Measurements from ENCODE around the gene TMEM135.

Gene TMEM135

GRCh38 chr11:87203907-87204602, 166.3 kb downstream of the TMEM135 start:
- Histone ChIP-seq H3K4me3 (ENCODE audit: low read length in 2 of 2) (no peak overlapping the region), H3K36me3 (ENCODE audit: control insufficient read depth in 2 of 2, insufficient read depth in 2 of 2, low read length in 2 of 2) (no peaks in the 10 kb centered on the region), H3K27ac (ENCODE audit: low read depth in 2 of 2, low read length in 2 of 2) (no peak overlapping the region), H3K9me3 (ENCODE audit: control insufficient read depth in 2 of 2, low read length in 2 of 2) (no peaks in the 10 kb centered on the region), H3K9ac (ENCODE audit: low read depth in 1 of 2, low read length in 2 of 2) (no peak overlapping the region), H3K27me3 (ENCODE audit: control insufficient read depth in 2 of 2, insufficient read depth in 2 of 2, low read length in 2 of 2) (no peaks in the 10 kb centered on the region), H3K4me1 (ENCODE audit: control insufficient read depth in 2 of 2, insufficient read depth in 2 of 2, low read length in 2 of 2) (no peaks in the 10 kb centered on the region)

GRCh38 chr11:87212891-87213290, 175.2 kb downstream of the TMEM135 start:
- H3K9me3 ChIP-seq (ENCODE audit: control insufficient read depth in 2 of 2, low read length in 2 of 2), result no peaks in the 10 kb centered on the region
- H3K36me3 ChIP-seq (ENCODE audit: control insufficient read depth in 2 of 2, insufficient read depth in 2 of 2, low read length in 2 of 2), result no peaks in the 10 kb centered on the region
- H3K27ac ChIP-seq (ENCODE audit: low read depth in 2 of 2, low read length in 2 of 2), result no peak overlapping the region
- no peaks in the 10 kb centered on the region for H3K27me3 ChIP-seq (ENCODE audit: control insufficient read depth in 2 of 2, insufficient read depth in 2 of 2, low read length in 2 of 2)
- H3K4me1 ChIP-seq (ENCODE audit: control insufficient read depth in 2 of 2, insufficient read depth in 2 of 2, low read length in 2 of 2), result no peaks in the 10 kb centered on the region
- H3K9ac ChIP-seq (ENCODE audit: low read depth in 1 of 2, low read length in 2 of 2), result no peak overlapping the region
- H3K4me3 ChIP-seq (ENCODE audit: low read length in 2 of 2), result no peak overlapping the region

GRCh38 chr11:87213444-87213843, 175.7 kb downstream of the TMEM135 start:
- H3K9ac ChIP-seq (ENCODE audit: low read depth in 1 of 2, low read length in 2 of 2), result no peak overlapping the region
- H3K4me3 ChIP-seq (ENCODE audit: low read length in 2 of 2), result no peak overlapping the region
- no peak overlapping the region for H3K27ac ChIP-seq (ENCODE audit: low read depth in 2 of 2, low read length in 2 of 2)
- H3K27me3 ChIP-seq (ENCODE audit: control insufficient read depth in 2 of 2, insufficient read depth in 2 of 2, low read length in 2 of 2), result no peaks in the 10 kb centered on the region
- no peaks in the 10 kb centered on the region for H3K36me3 ChIP-seq (ENCODE audit: control insufficient read depth in 2 of 2, insufficient read depth in 2 of 2, low read length in 2 of 2)
- no peaks in the 10 kb centered on the region for H3K9me3 ChIP-seq (ENCODE audit: control insufficient read depth in 2 of 2, low read length in 2 of 2)
- no peaks in the 10 kb centered on the region for H3K4me1 ChIP-seq (ENCODE audit: control insufficient read depth in 2 of 2, insufficient read depth in 2 of 2, low read length in 2 of 2)

GRCh38 chr11:87215236-87215635, 177.5 kb downstream of the TMEM135 start:
- H3K9me3 ChIP-seq (ENCODE audit: control insufficient read depth in 2 of 2, low read length in 2 of 2), result no peaks in the 10 kb centered on the region
- H3K9ac ChIP-seq (ENCODE audit: low read depth in 1 of 2, low read length in 2 of 2), result no peak overlapping the region
- H3K4me3 ChIP-seq (ENCODE audit: low read length in 2 of 2), result no peak overlapping the region
- H3K27ac ChIP-seq (ENCODE audit: low read depth in 2 of 2, low read length in 2 of 2), result no peak overlapping the region
- no peaks in the 10 kb centered on the region for H3K36me3 ChIP-seq (ENCODE audit: control insufficient read depth in 2 of 2, insufficient read depth in 2 of 2, low read length in 2 of 2)
- no peaks in the 10 kb centered on the region for H3K4me1 ChIP-seq (ENCODE audit: control insufficient read depth in 2 of 2, insufficient read depth in 2 of 2, low read length in 2 of 2)
- H3K27me3 ChIP-seq (ENCODE audit: control insufficient read depth in 2 of 2, insufficient read depth in 2 of 2, low read length in 2 of 2), result no peaks in the 10 kb centered on the region

- Histone ChIP-seq H3K9me3 (ENCODE audit: control insufficient read depth in 2 of 2, low read length in 2 of 2) (no peaks in the 10 kb centered on the region), H3K36me3 (ENCODE audit: control insufficient read depth in 2 of 2, insufficient read depth in 2 of 2, low read length in 2 of 2) (no peaks in the 10 kb centered on the region), H3K4me1 (ENCODE audit: control insufficient read depth in 2 of 2, insufficient read depth in 2 of 2, low read length in 2 of 2) (no peaks in the 10 kb centered on the region), H3K27ac (ENCODE audit: low read depth in 2 of 2, low read length in 2 of 2) (no peak overlapping the region), H3K9ac (ENCODE audit: low read depth in 1 of 2, low read length in 2 of 2) (no peak overlapping the region), H3K27me3 (ENCODE audit: control insufficient read depth in 2 of 2, insufficient read depth in 2 of 2, low read length in 2 of 2) (no peaks in the 10 kb centered on the region), H3K4me3 (ENCODE audit: low read length in 2 of 2) (no peak overlapping the region)
Observed at GRCh38 chr11:87219266-87219665, 181.5 kb downstream of the TMEM135 start.

GRCh38 chr11:87223816-87224215, 186.1 kb downstream of the TMEM135 start:
- Histone ChIP-seq H3K27ac (ENCODE audit: low read depth in 2 of 2, low read length in 2 of 2) (no peak overlapping the region), H3K9me3 (ENCODE audit: control insufficient read depth in 2 of 2, low read length in 2 of 2) (no peaks in the 10 kb centered on the region), H3K4me1 (ENCODE audit: control insufficient read depth in 2 of 2, insufficient read depth in 2 of 2, low read length in 2 of 2) (peaks cover 0 to 2% of the 10 kb centered on the region in 2 donors), H3K9ac (ENCODE audit: low read depth in 1 of 2, low read length in 2 of 2) (no peak overlapping the region), H3K27me3 (ENCODE audit: control insufficient read depth in 2 of 2, insufficient read depth in 2 of 2, low read length in 2 of 2) (no peaks in the 10 kb centered on the region), H3K4me3 (ENCODE audit: low read length in 2 of 2) (no peak overlapping the region), H3K36me3 (ENCODE audit: control insufficient read depth in 2 of 2, insufficient read depth in 2 of 2, low read length in 2 of 2) (no peaks in the 10 kb centered on the region)

GRCh38 chr11:87224486-87224885, 186.8 kb downstream of the TMEM135 start:
- peaks cover 0 to 2% of the 10 kb centered on the region in 2 donors for H3K4me1 ChIP-seq (ENCODE audit: control insufficient read depth in 2 of 2, insufficient read depth in 2 of 2, low read length in 2 of 2)
- H3K27ac ChIP-seq (ENCODE audit: low read depth in 2 of 2, low read length in 2 of 2), result no peak overlapping the region
- no peaks in the 10 kb centered on the region for H3K27me3 ChIP-seq (ENCODE audit: control insufficient read depth in 2 of 2, insufficient read depth in 2 of 2, low read length in 2 of 2)
- no peak overlapping the region for H3K4me3 ChIP-seq (ENCODE audit: low read length in 2 of 2)
- no peak overlapping the region for H3K9ac ChIP-seq (ENCODE audit: low read depth in 1 of 2, low read length in 2 of 2)
- H3K36me3 ChIP-seq (ENCODE audit: control insufficient read depth in 2 of 2, insufficient read depth in 2 of 2, low read length in 2 of 2), result no peaks in the 10 kb centered on the region
- H3K9me3 ChIP-seq (ENCODE audit: control insufficient read depth in 2 of 2, low read length in 2 of 2), result no peaks in the 10 kb centered on the region

GRCh38 chr11:87228820-87229219, 191.1 kb downstream of the TMEM135 start:
- Histone ChIP-seq H3K4me3 (ENCODE audit: low read length in 2 of 2) (no peak overlapping the region), H3K4me1 (ENCODE audit: control insufficient read depth in 2 of 2, insufficient read depth in 2 of 2, low read length in 2 of 2) (peaks cover 0 to 2% of the 10 kb centered on the region in 2 donors), H3K36me3 (ENCODE audit: control insufficient read depth in 2 of 2, insufficient read depth in 2 of 2, low read length in 2 of 2) (no peaks in the 10 kb centered on the region), H3K27ac (ENCODE audit: low read depth in 2 of 2, low read length in 2 of 2) (no peak overlapping the region), H3K9ac (ENCODE audit: low read depth in 1 of 2, low read length in 2 of 2) (no peak overlapping the region), H3K9me3 (ENCODE audit: control insufficient read depth in 2 of 2, low read length in 2 of 2) (peaks cover 0 to 4% of the 10 kb centered on the region in 2 donors), H3K27me3 (ENCODE audit: control insufficient read depth in 2 of 2, insufficient read depth in 2 of 2, low read length in 2 of 2) (no peaks in the 10 kb centered on the region)

- H3K9me3 ChIP-seq (ENCODE audit: control insufficient read depth in 2 of 2, low read length in 2 of 2), result peaks cover 0 to 4% of the 10 kb centered on the region in 2 donors
- no peaks in the 10 kb centered on the region for H3K27me3 ChIP-seq (ENCODE audit: control insufficient read depth in 2 of 2, insufficient read depth in 2 of 2, low read length in 2 of 2)
- no peaks in the 10 kb centered on the region for H3K36me3 ChIP-seq (ENCODE audit: control insufficient read depth in 2 of 2, insufficient read depth in 2 of 2, low read length in 2 of 2)
- no peak overlapping the region for H3K27ac ChIP-seq (ENCODE audit: low read depth in 2 of 2, low read length in 2 of 2)
- no peak overlapping the region for H3K9ac ChIP-seq (ENCODE audit: low read depth in 1 of 2, low read length in 2 of 2)
- H3K4me1 ChIP-seq (ENCODE audit: control insufficient read depth in 2 of 2, insufficient read depth in 2 of 2, low read length in 2 of 2), result peaks cover 0 to 2% of the 10 kb centered on the region in 2 donors
- H3K4me3 ChIP-seq (ENCODE audit: low read length in 2 of 2), result no peak overlapping the region
Observed at GRCh38 chr11:87230995-87231394, 193.3 kb downstream of the TMEM135 start.

GRCh38 chr11:87232320-87232719, 194.6 kb downstream of the TMEM135 start:
- Histone ChIP-seq H3K27ac (ENCODE audit: low read depth in 2 of 2, low read length in 2 of 2) (no peak overlapping the region), H3K4me1 (ENCODE audit: control insufficient read depth in 2 of 2, insufficient read depth in 2 of 2, low read length in 2 of 2) (no peaks in the 10 kb centered on the region), H3K4me3 (ENCODE audit: low read length in 2 of 2) (no peak overlapping the region), H3K9me3 (ENCODE audit: control insufficient read depth in 2 of 2, low read length in 2 of 2) (peaks cover 0 to 4% of the 10 kb centered on the region in 2 donors), H3K9ac (ENCODE audit: low read depth in 1 of 2, low read length in 2 of 2) (no peak overlapping the region), H3K36me3 (ENCODE audit: control insufficient read depth in 2 of 2, insufficient read depth in 2 of 2, low read length in 2 of 2) (no peaks in the 10 kb centered on the region), H3K27me3 (ENCODE audit: control insufficient read depth in 2 of 2, insufficient read depth in 2 of 2, low read length in 2 of 2) (no peaks in the 10 kb centered on the region)

Data from mucosa of rectum (tissue), 2 donors.